HEK293 (cell line): ENCODE results near the gene FOXN3.
A peak's percentile ranks its signal among the peaks of the same experiment; 100 is the strongest.

Experiments used
- EGR2 ChIP-seq: fragments of 450-650 bp; formaldehyde crosslinking; IDR thresholded peaks from 2 replicates; pipeline ENCODE4 v1.5.1; 2016; ENCODE audit warnings: low read depth, missing biosample characterization, missing genetic modification characterization
- KLF17 ChIP-seq: fragments of 450-650 bp; formaldehyde crosslinking; IDR thresholded peaks from 2 replicates; pipeline ENCODE4 v1.5.1; 2016; ENCODE audit warnings: missing biosample characterization, missing genetic modification characterization
- KLF8 ChIP-seq: fragments of 450-650 bp; formaldehyde crosslinking; IDR thresholded peaks from 2 replicates; pipeline ENCODE4 v1.5.1; 2016; ENCODE audit warnings: missing biosample characterization, missing genetic modification characterization
- PATZ1 ChIP-seq: fragments of 450-650 bp; formaldehyde crosslinking; IDR thresholded peaks from 2 replicates; pipeline ENCODE4 v1.5.1; 2016; ENCODE audit warnings: missing biosample characterization, missing genetic modification characterization
- PRDM4 ChIP-seq: fragments of 450-650 bp; formaldehyde crosslinking; IDR thresholded peaks from 2 replicates; pipeline ENCODE4 v1.5.1; 2017; ENCODE audit warnings: missing biosample characterization, missing genetic modification characterization
- ZBTB10 ChIP-seq: fragments of 450-650 bp; formaldehyde crosslinking; IDR thresholded peaks from 2 replicates; pipeline ENCODE4 v1.5.1; 2016; ENCODE audit warnings: missing biosample characterization, missing genetic modification characterization
- ZBTB26 ChIP-seq: fragments of 450-650 bp; formaldehyde crosslinking; optimal IDR thresholded peaks from 2 replicates; pipeline ENCODE3; 2016; ENCODE audit warnings: missing biosample characterization, mild to moderate bottlenecking, missing genetic modification characterization
- ZFP3 ChIP-seq: fragments of 450-650 bp; formaldehyde crosslinking; IDR thresholded peaks from 2 replicates; pipeline ENCODE4 v1.5.1; 2016; ENCODE audit warnings: low read depth, missing biosample characterization, missing genetic modification characterization
- ZNF10 ChIP-seq: fragments of 450-650 bp; formaldehyde crosslinking; IDR thresholded peaks from 2 replicates; pipeline ENCODE4 v1.5.1; 2017; ENCODE audit warnings: missing biosample characterization, missing genetic modification characterization
- ZNF121 ChIP-seq: fragments of 450-650 bp; formaldehyde crosslinking; IDR thresholded peaks from 2 replicates; pipeline ENCODE4 v1.5.1; 2016; ENCODE audit warnings: missing biosample characterization, missing genetic modification characterization
- ZNF138 ChIP-seq: fragments of 450-650 bp; formaldehyde crosslinking; IDR thresholded peaks from 2 replicates; pipeline ENCODE4 v1.5.1; 2016; ENCODE audit warnings: missing biosample characterization, missing genetic modification characterization, borderline replicate concordance
- ZNF18 ChIP-seq: fragments of 450-650 bp; formaldehyde crosslinking; IDR thresholded peaks from 2 replicates; pipeline ENCODE4 v1.5.1; 2016; ENCODE audit warnings: missing biosample characterization, missing genetic modification characterization
- ZNF24 ChIP-seq: fragments of 450-650 bp; formaldehyde crosslinking; IDR thresholded peaks from 2 replicates; pipeline ENCODE4 v1.5.1; 2016; ENCODE audit warnings: missing biosample characterization, missing genetic modification characterization
- ZNF366 ChIP-seq: fragments of 450-650 bp; formaldehyde crosslinking; conservative IDR thresholded peaks from 2 replicates; pipeline ENCODE4 v1.5.1; 2016; ENCODE audit warnings: missing biosample characterization, missing genetic modification characterization
- ZNF48 ChIP-seq: fragments of 450-650 bp; formaldehyde crosslinking; IDR thresholded peaks from 2 replicates; pipeline ENCODE4 v1.5.1; 2016; ENCODE audit warnings: missing biosample characterization, missing genetic modification characterization
- ZNF610 ChIP-seq: fragments of 450-650 bp; formaldehyde crosslinking; IDR thresholded peaks from 2 replicates; pipeline ENCODE4 v1.5.1; 2016; ENCODE audit warnings: missing biosample characterization, missing genetic modification characterization, borderline replicate concordance
- ZNF639 ChIP-seq: fragments of 450-650 bp; formaldehyde crosslinking; IDR thresholded peaks from 2 replicates; pipeline ENCODE4 v1.5.1; 2016; ENCODE audit warnings: missing biosample characterization, missing genetic modification characterization

Gene FOXN3

GRCh38 chr14:89416002-89416995, 734 bp downstream of the FOXN3 start (continued):
- TF ChIP-seq ZNF639 (tag by site-specific recombination) = no peak
- TF ChIP-seq ZNF18 (tag by site-specific recombination) = no peak
- no peak for TF ChIP-seq ZNF138
- no peak for TF ChIP-seq KLF8 (tag by site-specific recombination)
- no peak for TF ChIP-seq ZFP3 (tag by site-specific recombination)
- no peak for TF ChIP-seq PRDM4
- peak; percentile 86 for TF ChIP-seq ZBTB10 (tag by site-specific recombination)
- no peak for TF ChIP-seq ZNF121 (tag by site-specific recombination)
- no peak for TF ChIP-seq ZNF366 (tag by site-specific recombination)
- no peak for TF ChIP-seq ZNF24 (tag by site-specific recombination)
- no peak for TF ChIP-seq KLF17 (tag by site-specific recombination)
- peak; percentile 60 for TF ChIP-seq PATZ1 (tag by site-specific recombination)
- TF ChIP-seq EGR2 (tag by site-specific recombination) = no peak
- TF ChIP-seq ZNF10 (tag by site-specific recombination) = no peak
- no peak for TF ChIP-seq ZNF48 (tag by site-specific recombination)
- TF ChIP-seq ZBTB26 (tag by site-specific recombination) = peak; percentile 80
- TF ChIP-seq ZNF610 (tag by site-specific recombination) = no peak
